ENCODE data around the gene PPP1R14C. TPM values are rescaled to one million over a fixed set of nuclear protein-coding genes. Genes with fewer than 3 reads are reported as not detected.
A peak's percentile ranks its signal among the peaks of the same experiment; 100 is the strongest.

The PPP1R14C gene
- polyA plus RNA-seq, 1 donor from 2014 or later, result 14.0 TPM

- TF ChIP-seq EZH2 (IDR thresholded peaks at IDR 0.05; ENCODE audit: borderline replicate concordance, insufficient read depth, low read length, poor library complexity, severe bottlenecking) (no peak), EP300 (conservative IDR thresholded peaks at IDR 0.05; ENCODE audit: poor library complexity, severe bottlenecking) (no peak), TAF1 (IDR thresholded peaks at IDR 0.05; ENCODE audit: low read depth) (no peak), SMC3 (conservative IDR thresholded peaks at IDR 0.05; ENCODE audit: poor library complexity) (no peak), RAD21 (conservative IDR thresholded peaks at IDR 0.05) (no peak), CTCF (IDR thresholded peaks at IDR 0.05; ENCODE audit: poor library complexity, severe bottlenecking) (no peak), POLR2AphosphoS5 (IDR thresholded peaks at IDR 0.05) (no peak), REST (IDR thresholded peaks at IDR 0.05; ENCODE audit: borderline replicate concordance) (no peak), MXI1 (conservative IDR thresholded peaks at IDR 0.05; ENCODE audit: poor library complexity, severe bottlenecking) (no peak)
- H3K79me2 ChIP-seq (replicated peaks; ENCODE audit: insufficient read depth, low read length), result no peaks in the 10 kb centered on the region
- H3K4me2 ChIP-seq (ENCODE audit: low read length), result no peak overlapping the region
- H3K27me3 ChIP-seq (ENCODE audit: insufficient read depth, low read depth, low read length), result peaks cover 55% of the 10 kb centered on the region
- no peaks in the 10 kb centered on the region for H3K9me3 ChIP-seq (ENCODE audit: low read length)
- H3K27ac ChIP-seq (ENCODE audit: low read length), result no peak overlapping the region
- H3K36me3 ChIP-seq (ENCODE audit: insufficient read depth, low read length), result no peaks in the 10 kb centered on the region
- peaks cover 13% of the 10 kb centered on the region for H3F3A ChIP-seq (ENCODE audit: insufficient read depth, low read length, poor library complexity, severe bottlenecking)
- H3K4me3 ChIP-seq (ENCODE audit: low read length), result peak overlapping the region; percentile 87
- H3K9me2 ChIP-seq (ENCODE audit: insufficient read depth, low read length), result no peaks in the 10 kb centered on the region
- H3K9ac ChIP-seq (ENCODE audit: low read length), result no peak overlapping the region
- no peak overlapping the region for H2AFZ ChIP-seq (ENCODE audit: low read depth, low read length)
- H4K20me1 ChIP-seq (ENCODE audit: insufficient read depth), result no peaks in the 10 kb centered on the region
Observed at GRCh38 chr6:150145427-150145826, 2.6 kb downstream of the PPP1R14C start.

GRCh38 chr6:150145830-150146229 is 3.0 kb downstream of the PPP1R14C start:
- no peaks in the 10 kb centered on the region for H3K36me3 ChIP-seq (ENCODE audit: insufficient read depth, low read length)
- TF ChIP-seq POLR2AphosphoS5 (IDR thresholded peaks at IDR 0.05) (no peak), CTCF (IDR thresholded peaks at IDR 0.05; ENCODE audit: poor library complexity, severe bottlenecking) (no peak), RAD21 (conservative IDR thresholded peaks at IDR 0.05) (no peak), EP300 (conservative IDR thresholded peaks at IDR 0.05; ENCODE audit: poor library complexity, severe bottlenecking) (no peak), SMC3 (conservative IDR thresholded peaks at IDR 0.05; ENCODE audit: poor library complexity) (no peak), EZH2 (IDR thresholded peaks at IDR 0.05; ENCODE audit: borderline replicate concordance, insufficient read depth, low read length, poor library complexity, severe bottlenecking) (no peak), TAF1 (IDR thresholded peaks at IDR 0.05; ENCODE audit: low read depth) (no peak), REST (IDR thresholded peaks at IDR 0.05; ENCODE audit: borderline replicate concordance) (no peak), MXI1 (conservative IDR thresholded peaks at IDR 0.05; ENCODE audit: poor library complexity, severe bottlenecking) (no peak)
- H3K4me3 ChIP-seq (ENCODE audit: low read length), result peak overlapping the region; percentile 87
- H3K27me3 ChIP-seq (ENCODE audit: insufficient read depth, low read depth, low read length), result peaks cover 51% of the 10 kb centered on the region
- no peak overlapping the region for H3K4me2 ChIP-seq (ENCODE audit: low read length)
- H2AFZ ChIP-seq (ENCODE audit: low read depth, low read length), result no peak overlapping the region
- H3K9me3 ChIP-seq (ENCODE audit: low read length), result no peaks in the 10 kb centered on the region
- peaks cover 13% of the 10 kb centered on the region for H3F3A ChIP-seq (ENCODE audit: insufficient read depth, low read length, poor library complexity, severe bottlenecking)
- H3K9ac ChIP-seq (ENCODE audit: low read length), result no peak overlapping the region
- H3K79me2 ChIP-seq (replicated peaks; ENCODE audit: insufficient read depth, low read length), result no peaks in the 10 kb centered on the region
- no peak overlapping the region for H3K27ac ChIP-seq (ENCODE audit: low read length)
- H4K20me1 ChIP-seq (ENCODE audit: insufficient read depth), result no peaks in the 10 kb centered on the region
- no peaks in the 10 kb centered on the region for H3K9me2 ChIP-seq (ENCODE audit: insufficient read depth, low read length)

Data from neural cell (in vitro differentiated cells).